HG03103 (cell line): ENCODE measurements around the gene RAB8A.
A peak's percentile ranks its signal among the peaks of the same experiment; 100 is the strongest.

ENCODE experiments used
- ATAC-seq: cut with Tn5 transposase; IDR thresholded peaks from one replicate; pipeline ENCODE4 v1.9.1; 2021; ENCODE audit warnings: low read depth; ENCODE audit not compliant: unreplicated experiment

The RAB8A gene

DNA sequence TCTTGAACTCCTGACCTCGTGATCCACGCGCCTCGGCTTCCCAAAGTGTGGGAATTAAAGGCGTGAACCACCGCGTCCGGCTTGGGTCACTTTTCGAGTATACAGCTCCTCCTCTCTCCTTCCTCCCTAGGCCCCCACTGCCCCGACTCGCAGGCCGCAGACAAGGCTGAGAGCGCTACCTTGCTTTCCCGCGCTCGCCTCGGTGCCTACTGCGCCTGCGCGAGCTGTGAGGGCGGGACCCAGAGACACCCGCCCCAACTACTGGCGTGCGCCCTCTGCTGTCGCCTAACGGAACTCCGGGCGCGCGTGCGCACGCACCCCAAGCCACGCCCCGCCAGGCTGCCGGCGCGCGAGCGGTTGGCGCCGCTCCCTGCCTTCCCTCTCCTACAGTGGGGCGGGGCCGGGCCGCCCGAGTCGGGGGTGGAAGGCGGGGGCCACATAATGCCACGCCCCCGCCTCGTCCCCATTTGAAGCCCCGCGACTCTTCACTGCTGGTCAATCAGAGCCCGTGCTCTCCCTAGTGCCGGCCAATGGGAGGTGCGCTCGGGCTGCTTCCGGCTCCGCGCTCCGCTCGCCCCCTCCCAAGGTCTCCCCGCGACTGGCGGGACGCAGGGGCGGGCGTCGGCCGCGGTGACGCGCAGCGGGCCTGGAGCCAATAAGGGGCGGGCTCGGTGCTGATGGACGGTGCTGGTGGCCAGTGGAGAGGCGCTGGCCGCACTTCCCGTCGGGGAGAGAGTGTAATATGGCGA, at the start of gene RAB8A:
Gene RAB8A, plus strand, starts transcription at position 730 of the 749 bp plus-strand sequence. Its CDS starts 13 bp downstream, at position 743.
- peak; percentile 89 for ATAC-seq

DNA sequence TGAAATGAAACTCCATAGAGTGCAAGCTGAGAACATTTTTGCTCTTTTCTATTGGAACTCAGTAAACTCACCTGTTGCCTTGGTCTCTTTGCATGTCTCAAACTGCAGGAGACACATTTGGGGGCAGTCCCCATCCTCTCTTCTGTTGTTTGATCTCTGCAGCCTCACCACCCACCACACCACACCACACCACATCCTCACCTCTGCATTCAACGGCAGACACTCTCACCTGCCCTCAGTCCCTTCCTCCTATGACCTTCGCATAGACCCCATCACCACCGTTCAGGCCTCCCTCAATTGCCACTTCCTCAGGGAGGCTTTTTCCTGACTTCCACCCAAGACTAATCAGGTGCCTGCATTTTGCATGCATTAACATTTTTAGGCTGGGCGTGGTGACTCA, 49.7 kb upstream of the RAB8A start:
- ATAC-seq: no peak

DNA sequence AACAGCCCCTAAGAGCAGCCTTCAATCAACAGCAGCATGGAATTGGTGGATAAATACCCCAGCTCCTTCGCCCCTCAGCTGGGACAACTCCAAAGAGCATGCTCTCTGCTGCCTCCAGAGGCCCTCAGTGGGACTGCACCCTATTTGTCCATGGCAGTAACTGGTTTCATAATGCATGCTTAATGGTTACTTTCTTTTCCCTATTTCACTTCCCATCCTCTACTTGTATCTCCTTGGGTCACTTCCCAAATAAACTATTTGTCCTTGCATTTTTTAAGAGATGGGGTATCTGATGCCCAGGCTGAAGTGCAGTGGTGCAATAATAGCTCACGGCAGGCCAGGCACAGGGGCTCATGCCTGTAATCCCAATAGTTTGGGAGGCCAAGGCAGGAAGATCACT, 48.9 kb upstream of the RAB8A start:
- no peak for ATAC-seq

DNA sequence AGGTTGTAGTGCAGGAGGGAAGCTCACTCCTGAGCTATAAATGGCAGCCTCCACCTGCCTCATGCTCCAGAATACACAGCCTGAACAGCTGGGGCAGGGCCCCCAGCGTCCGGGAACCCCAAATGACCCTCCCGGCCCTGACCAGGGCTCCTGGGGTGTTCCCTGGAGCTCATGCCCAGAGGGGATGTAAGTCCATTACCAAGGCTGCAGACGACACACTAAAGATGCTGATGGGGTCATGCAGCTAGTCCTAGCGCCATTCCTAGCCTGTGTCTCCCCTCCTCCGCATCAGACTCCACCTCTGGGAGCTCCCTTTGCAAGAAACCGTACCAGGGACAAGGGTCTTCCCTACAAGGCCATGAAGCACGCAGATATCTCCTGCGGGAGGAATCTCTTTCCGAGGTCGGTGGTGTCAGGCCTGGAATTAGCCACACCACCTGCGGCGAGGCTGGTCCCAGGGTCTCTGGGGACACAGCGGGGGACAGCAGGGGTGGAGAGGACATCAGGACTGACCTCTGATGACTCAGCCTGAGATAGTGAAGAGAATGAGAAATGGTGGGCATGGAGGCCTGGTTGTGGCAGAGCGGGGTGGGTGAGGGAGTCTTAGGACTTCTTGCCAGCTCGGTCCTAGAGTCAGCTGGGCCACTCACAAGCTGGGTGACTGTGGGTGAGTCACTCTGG, 47.3 kb upstream of the RAB8A start:
- no peak for ATAC-seq

DNA sequence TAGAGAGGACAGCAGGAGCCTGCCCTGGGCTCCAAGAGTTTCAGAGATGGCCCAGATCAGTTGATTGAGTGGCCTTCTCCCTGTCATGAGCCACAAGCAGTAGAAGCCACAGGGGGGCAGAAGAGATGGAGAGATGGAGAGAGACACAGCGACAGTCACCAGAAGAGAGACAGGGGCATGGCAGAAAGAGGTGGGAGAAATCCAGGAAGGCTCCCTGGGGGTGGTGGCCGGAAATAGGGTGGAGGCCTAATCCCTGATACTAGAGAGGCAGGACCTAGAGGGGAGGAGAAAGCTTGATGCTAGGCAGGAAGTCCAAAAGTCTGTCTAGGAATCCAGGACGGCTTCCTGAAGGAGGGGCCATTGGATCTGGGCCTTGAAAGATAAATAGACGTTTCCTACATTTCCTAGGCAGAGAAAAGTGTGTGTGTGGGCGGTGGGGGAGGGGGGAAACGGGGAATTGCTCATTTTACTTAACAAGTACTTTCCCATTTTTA, 45.0 kb upstream of the RAB8A start:
- no peak for ATAC-seq

DNA sequence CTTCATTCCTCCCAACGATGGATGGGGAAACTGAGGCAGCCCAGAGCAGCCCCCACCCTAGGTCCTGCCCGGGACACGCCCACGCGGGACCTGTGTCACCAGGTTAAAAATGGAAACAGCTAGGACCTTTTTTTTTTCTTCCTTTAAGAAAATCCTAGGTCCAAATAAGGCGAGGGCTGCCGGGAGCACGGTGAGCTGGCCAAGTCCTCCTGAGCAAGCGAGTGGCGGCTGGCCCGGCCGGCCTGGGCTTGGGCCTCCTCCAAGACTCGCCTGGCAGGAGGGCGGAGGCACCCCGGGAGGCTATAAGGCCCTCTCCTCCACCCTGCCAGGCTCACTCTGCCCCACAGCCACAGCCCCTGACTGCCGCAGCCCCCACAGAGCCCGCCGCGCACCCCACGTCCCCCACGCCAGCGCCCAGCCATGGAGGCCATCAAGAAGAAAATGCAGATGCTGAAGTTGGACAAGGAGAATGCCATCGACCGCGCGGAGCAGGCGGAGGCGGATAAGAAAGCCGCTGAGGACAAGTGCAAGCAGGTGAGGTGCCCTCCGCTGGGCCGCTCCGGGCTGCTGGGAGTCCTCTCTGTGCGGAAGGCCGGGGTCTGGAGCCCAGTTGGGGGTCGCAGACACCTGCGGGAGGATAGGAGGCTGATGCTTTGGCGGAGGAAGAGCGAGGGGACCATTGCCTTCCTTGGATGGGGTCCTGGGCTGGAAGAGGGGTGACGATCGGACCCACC, 44.3 kb upstream of the RAB8A start:
- no peak for ATAC-seq

DNA sequence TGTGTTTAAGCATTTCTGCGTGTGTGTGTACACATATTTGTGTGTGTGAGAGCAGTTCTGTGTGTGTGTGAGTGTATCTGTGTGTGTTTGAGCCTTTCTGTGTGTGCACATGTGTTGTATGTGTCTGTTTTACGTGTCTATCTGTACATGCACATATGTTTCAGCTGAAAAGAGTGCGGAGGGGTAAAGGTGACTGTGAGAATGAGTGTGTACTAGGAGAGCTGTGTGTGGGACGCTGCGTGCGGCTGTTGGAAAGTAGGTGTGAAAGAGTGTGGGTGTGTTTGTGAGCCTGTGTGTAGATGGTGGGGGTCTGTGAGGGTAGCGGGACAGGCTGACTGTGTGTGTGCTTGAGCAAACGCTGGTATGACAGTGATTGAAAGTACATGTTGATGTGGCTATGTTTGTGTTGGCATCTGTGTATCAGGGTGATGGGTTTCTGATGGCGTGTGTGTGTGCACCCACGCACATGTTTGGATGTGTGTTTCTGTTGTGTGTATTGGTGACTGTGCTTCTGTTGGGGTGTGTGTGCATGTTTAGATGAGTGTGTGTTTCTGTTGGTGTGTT, 42.9 kb upstream of the RAB8A start:
- no peak for ATAC-seq

DNA sequence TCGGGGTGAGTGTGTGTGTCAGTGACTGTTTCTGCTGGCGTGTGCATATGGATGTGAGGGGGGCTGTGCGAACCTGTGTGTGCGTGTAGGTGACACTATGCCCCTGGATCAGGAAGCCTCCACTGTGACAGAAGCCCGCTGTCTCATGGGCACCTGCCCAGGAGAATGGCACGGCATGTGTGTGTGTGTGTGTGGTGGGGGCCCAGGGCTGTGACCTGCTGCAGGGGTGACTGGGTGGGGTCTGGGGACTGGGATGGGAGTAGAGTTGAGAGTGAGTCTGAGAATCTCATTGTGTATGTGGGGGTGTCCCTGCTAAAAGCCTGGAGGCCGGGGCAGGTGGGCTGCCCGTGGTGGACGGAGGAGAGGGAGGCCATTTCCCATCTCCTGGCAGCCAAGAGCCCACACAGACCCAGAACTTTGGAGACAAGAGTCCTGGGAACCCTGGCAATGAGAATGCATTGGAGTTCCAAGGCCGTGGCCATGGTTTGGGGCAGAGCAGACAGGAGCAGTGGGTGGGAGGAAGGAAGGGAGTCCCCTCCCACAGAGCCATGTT, 41.8 kb upstream of the RAB8A start:
- no peak for ATAC-seq

DNA sequence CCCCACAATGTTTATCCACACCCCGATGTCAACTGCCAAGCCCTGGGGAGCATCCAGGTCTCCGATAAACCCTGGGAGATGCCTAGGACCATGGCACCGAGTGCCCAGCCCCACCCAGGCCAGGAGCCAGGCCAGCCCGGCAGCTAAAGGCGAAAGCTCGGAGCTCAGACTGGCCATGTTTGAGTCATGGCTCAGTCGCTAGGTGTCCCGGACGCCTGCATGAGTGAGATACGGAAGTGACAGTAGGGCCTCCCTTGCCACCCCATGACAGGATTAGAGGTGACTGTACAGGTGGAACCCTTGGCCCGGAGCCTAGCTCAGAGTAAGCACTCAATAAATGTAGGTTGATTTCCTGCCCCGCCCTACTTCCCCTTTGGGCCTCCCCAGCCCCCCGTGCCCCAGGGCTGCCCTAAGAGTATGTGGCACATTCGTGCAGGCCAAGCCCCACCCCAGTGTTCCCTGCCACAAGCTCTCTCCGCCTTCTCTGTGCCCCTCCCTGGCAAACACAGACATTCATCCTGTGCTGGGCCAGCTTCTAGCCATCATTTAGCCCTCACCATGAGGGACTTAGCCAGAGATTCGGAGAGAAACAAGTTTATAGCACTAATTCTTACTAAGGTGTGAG, 41.2 kb upstream of the RAB8A start:
- no peak for ATAC-seq

DNA sequence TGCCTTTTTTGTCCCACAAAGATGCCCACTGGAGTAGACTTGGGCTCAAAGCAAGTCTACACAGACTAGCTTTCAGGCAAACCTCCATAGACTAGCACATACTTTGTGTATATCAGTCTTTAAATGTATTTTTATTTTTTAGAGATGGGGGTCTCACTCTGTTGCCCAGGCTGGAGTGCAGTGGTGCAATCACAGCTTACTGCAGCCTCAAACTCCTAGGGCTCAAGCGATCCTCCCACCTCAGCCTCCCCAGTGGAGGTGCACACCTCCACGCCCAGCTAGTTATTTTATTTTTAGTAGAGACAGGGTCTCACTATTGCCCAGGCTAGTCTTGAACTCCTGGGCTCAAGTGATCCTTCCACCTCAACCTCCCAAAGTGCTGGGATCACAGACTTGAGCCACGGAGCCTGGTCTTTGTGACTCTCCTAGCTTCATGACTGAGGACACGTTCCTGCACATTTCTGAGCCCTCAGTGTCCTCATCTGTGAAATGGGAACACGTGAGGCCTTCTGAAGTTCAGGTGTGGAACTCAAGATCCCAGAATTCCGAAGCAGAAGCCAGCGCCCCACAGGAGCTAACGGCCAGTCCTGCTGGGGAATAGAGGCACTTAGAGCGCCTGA, 40.5 kb upstream of the RAB8A start:
- ATAC-seq: no peak

DNA sequence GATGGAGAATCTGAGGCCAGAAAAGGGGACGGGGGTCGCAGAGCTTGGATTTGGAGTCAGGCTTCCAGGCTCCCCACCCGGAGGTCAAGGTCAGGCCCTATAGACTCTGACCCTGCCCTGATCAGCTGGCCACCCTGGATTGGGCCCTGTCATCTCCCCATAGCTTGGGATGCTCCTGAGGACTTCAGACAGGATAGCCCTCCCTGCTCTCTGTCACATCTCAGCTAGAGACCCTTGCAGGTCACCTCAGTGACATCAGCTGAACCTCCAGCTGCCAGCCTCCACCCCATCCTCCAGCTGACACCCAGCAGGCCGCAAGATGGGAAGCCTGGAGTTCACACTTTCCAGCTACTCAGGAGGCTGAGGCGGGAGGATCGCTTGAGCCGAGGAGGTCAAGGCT, 38.2 kb upstream of the RAB8A start:
- ATAC-seq: no peak

DNA sequence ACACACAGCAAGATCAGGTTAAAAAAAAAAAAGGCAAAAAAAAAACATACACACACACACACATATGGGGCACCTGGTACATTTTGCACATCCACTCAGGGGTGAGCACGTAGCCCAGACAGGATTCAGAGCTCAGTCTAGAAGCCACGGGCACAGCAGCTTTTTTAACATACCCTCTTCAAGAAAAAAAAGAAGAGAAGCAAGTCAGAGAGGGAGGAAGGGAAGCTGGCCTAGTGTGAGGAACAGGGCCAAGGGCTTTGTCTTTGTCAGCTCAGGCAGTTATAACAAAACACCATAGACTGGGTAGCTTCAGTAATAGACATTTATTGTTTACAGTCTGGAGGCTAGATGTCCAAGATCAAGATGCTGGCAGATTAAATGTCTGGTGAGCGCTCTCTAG, 37.7 kb upstream of the RAB8A start:
- no peak for ATAC-seq

DNA sequence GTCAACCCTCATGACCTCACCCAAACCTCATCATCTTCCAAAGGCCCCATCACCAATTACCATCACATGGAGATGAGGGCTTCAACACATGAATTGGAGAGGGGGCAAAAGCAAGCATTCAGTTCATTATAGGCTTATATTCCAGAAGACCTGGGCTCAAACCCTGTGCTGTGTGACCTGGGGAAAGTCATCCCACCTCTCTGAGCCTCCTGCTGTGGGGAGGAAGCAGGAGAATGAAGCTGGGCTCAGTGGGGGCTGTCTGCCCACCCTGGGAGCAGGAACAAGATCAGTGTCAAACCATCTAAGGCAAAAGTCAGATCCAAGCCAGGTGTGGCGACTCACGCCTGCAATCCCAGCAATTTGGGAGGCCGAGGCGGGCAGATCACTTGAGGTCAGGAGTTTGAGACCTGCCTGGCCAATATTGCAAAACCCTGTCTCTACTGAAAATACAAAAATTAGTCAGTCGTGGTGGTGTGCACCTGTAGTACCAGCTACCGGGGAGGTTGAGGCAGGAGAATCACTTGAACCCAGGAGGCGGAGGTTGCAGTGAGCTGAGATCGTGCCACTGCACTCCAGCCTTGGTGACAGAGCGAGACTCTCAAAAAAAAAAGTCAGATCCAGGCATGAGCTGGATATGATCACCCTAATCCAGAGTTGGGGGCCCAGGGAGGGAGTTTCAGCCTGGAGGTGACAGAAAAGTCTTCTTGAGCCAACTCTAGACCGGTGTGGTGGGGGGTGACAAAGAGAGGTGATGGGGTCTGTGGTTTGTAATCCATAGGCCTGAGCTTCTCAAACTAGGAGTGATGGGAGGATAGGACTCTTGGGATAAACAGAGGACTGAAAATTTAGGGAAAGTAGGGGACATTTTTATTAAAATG, 37.0 kb upstream of the RAB8A start:
- no peak for ATAC-seq

DNA sequence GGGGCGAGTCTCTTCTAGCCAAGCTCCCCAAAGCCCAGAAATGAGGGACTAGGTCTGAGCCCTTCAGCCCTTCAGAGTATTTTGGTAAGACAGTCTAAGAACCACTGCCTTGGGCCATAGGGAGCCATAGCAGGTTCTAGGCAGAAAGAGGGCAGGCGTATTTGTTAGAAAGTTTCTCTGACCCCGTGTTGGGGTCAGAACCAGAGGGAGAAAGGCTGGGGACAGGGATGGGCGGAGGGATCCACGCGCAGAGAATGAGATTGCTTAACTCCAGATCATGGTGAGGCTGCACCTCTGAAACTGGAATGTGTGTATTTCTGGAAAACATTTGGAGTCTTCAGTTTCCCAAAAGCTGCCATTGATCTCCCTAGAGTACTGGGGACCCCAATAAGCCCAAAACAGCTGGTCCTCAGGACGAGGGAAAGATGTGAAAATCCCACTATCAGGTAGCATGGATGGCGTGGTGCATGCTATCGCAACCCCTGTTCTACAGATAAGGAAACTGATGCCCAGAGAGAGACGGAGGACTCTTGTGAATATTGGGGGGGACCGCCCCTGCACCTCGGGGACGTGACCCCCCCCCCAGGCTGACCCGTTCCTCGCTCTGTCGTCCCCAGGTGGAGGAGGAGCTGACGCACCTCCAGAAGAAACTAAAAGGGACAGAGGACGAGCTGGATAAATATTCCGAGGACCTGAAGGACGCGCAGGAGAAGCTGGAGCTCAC, 36.1 kb upstream of the RAB8A start:
- no peak for ATAC-seq

DNA sequence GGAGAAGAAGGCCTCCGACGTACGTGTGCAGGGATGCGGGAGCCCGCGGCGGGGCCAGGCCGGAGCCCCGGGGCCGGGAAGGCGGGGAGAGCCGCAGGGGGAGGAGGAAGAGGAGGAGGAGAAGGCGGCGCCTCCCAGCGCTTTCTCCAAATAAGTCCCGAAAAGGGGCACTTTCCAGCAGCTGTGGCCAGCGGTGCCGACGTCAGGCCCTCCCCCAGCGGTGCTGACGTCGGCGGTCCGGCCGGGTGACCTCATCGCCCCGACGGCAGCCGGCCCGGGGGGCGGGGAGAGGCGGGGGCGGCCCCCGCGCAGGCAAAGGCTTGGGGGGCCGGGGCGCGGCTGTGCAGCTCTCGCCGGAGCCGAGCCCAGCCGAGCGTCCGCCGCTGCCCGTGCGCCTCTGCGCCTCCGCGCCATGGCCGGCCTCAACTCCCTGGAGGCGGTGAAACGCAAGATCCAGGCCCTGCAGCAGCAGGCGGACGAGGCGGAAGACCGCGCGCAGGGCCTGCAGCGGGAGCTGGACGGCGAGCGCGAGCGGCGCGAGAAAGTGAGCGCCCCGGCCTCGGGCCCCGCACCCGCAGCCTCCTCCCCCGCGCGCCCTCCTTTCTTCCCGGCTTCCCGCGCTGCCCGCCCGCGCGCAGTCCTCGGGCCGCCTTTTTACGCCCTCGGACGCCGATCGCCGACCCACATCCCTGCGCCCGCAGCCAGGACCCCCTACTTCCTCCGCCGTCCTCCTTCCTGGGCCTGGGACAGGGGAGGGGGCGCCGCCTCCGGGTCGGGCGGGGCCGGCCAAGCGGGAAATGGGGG, 35.3 kb upstream of the RAB8A start, which contains the start of gene TPM4:
Gene TPM4, plus strand, starts transcription at position 342 of the 804 bp plus-strand sequence. Its CDS starts 71 bp downstream, at position 413.
- ATAC-seq: peak; percentile 47

DNA sequence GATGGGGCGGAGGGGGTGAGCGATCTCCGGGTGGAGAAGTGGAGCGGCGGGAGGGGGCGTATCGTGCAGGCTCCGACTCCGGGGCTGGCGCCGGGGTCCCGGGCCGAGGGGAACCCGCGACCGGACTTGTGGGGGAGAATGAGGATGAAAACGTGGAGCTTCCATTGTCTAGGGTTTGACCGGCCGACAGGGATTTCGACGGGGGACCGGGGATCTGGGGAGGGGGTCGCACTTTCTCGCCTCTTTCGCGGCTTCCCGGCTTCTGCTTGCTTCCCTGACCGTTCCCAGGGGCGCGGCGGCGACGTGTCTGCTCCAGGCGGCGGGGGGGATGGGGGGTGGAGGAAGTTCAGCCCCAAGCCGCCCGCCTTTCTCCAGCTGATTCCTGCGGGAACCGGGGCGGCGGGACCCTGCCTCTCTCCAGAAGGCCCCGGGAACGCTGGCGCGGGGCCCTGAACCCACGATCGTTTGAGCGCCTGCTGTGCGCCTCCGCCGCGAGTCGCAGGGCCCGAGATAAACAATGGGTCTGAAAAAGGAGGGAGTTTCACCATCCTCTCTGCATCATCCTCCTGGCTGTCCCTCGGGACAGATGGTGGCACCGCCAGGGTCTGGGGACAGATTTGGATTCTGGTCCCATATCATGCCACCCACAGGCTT, 34.6 kb upstream of the RAB8A start:
- ATAC-seq: no peak
